H4 (cell line): Measurements from ENCODE around the gene SMAP2. TPM values are rescaled to one million over a fixed set of nuclear protein-coding genes. Genes with fewer than 3 reads are reported as not detected.

ENCODE experiments used
- DNase-seq: peaks from one replicate; pipeline ENCODE4 v3.0.0-alpha.2; 2015; ENCODE audit warnings: low spot score
- total RNA-seq: library from RNA; depleted of rRNA; stranded (reverse); fragments of >200 nt; shearing (Covaris generic); gene quantifications from 2 replicates; pipeline ENCODE4 v1.2.3, GENCODE V29; 2014

The SMAP2 gene
- total RNA-seq, 1 experiment from 2014 or later: 23.1 TPM

DNA sequence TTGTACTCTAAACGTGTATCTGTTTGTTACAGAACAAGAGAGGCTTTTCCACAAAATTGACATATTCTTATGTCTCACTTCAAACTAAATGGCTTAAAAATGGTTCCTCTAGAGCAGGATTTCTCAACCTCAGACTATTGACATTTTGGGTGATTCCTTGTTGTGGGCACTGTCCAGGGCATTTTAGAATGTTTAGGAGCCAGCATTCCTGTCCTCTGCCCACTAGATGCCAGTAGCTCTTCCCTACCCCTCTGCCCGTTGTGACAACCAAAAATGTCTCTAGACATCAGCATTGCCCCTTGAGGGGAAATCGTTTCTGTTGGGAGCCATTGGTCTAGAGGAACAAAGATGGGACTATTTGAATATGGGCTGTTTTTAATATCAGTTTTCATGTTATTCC lies 17.3 kb downstream of the SMAP2 start:
- no peak for DNase-seq

DNA sequence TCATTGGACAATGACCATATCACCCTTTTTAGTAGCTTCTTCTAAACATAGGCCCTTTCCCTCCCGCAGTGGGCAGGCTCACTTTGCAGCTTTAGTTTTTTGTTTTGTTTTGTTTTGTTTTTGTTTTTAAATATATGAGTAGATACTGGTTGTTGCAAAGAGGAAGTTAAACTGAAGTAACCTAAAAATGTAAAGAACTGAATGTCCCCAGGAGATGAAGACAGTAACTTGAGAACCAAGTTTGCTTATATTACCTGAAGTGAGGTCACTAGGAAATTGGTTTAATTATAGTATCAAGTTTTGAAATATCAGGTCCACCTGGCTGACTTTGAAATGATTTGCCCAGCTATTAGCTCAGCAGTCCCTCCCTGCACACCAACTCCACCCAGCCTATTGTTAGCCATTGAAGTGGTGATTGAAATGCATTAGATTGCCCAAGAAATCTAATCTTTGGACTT lies 18.2 kb downstream of the SMAP2 start:
- no peak for DNase-seq

DNA sequence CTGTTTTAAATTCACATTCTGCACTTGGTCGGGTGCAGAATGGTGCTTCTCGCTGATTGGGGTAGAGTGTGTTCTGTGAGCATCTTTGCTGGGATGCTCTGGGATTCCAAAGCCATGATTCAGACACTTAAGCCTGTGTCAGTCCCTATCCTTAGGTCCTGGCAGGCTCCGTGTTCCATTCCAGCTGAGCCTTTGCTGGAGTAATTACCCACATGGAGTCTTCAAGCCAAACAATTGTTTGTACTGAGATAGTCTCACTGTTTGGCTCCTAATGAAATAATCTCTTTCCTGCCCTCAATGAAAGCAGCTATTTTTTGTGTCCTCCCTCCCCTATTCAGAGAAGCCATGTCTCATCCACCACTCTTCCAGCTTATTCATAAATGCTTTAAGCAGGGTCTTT lies 18.7 kb downstream of the SMAP2 start:
- DNase-seq: no peak

DNA sequence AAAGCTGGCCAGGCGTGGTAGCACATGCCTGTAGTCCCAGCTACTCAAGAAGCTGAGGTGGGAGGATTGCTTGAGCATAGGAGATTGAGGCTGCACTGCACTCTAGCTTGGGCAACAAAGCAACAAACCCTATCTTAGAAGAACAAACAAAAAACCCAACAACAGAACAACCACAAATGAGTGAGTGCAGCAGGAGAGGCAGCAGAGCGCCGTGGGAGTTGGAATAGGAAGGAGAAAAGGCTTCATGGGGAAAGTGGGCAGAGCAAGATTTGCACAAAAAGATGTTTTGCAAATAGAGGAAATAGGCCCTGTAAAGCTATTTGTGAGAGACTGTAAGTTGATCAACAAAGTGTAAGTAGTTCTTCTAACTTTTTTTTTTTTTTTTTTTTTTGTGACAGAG lies 19.6 kb downstream of the SMAP2 start:
- no peak for DNase-seq

DNA sequence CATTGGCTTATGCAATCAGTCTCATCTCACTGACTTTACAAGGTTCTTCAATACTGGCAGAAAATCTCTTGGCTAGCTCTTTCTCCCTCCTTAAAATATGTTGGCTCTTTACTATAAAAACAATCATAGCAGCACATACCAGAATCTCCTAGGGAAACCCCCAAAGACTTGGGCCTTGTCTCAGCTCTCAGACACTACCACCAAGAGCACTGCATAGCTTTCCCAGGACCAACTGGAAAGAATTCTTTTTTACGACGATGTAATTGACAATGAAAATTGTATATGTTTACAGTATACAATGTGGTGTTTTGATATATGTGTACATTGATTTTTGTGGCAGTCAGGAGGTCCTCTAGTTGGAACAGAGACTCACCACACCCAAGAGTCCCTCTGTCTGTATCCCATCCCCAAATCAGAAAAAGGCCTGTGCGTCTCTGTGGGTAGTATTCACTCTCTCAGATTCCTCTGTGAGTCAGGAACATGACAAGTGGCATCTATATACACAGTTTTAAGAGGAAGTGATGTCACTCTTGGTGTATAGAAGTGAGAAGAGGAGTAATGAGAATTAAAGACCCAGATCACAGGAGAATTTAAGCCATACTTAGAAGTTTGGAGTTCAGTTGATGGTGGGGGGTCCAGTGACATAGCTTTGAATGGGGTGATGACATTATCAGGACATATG lies 21.1 kb downstream of the SMAP2 start:
- no peak for DNase-seq

DNA sequence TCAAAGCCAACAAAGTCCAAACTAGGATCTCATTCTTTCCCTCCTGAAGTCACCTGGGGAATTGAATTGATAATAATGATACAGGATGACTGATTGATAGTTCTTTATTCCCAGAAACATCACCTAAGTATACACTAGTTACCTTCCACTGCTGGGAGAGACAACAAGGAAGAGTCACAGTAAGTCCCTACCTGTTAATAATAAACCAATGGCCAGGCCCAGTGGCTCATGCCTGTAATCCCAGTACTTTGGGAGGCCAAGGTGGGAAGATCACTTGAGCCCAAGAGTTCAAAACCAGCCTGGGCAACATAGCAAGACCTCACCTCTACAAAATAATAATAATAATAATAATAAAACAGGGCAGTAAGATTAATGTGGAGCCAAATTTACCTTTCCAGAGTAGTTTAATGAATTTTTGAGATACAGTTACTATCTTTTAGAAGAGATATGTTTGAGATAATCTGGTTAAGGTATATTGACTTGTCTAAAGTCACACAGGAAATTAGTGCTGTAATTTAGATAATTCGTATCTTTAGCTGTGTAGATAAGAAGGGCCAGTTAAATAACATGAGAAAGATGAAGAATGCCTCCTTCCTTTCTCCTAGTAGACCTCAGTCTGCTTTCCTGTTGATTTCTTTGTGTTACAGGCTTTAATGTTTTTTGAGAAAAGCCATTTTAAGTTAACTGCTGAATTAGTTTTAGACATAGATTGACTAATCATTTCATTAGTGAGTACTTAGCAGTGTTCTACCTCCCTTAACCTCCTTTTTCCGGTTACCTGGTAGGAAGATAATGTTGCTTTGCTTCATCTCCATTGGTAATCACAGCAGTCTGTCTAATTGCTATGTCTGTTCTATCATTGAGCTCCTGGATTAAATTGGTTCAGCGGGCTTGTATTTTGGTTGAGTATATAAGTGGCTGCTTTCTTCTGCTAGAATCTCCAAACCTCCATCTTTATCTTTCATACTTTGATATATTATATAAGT lies 22.0 kb downstream of the SMAP2 start:
- no peak for DNase-seq

DNA sequence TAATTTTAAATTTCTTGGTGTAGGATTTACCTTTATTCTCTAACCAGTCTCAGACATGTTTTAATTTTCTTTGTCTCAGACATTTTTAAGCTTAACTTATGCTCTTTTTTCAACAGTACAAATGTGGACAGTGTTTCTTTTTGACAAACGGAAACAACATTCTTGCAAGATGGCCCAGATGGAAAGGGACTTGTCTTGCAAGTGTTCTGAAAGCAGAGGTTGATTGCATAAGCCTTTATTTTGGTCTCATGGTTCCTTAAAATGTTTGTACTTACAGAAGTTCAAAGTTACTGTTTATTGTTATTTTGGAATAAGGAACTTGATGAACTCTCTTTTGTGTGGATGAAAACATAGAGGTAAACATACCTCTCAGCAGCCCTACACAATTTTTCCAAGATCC lies 22.9 kb downstream of the SMAP2 start:
- DNase-seq: no peak

DNA sequence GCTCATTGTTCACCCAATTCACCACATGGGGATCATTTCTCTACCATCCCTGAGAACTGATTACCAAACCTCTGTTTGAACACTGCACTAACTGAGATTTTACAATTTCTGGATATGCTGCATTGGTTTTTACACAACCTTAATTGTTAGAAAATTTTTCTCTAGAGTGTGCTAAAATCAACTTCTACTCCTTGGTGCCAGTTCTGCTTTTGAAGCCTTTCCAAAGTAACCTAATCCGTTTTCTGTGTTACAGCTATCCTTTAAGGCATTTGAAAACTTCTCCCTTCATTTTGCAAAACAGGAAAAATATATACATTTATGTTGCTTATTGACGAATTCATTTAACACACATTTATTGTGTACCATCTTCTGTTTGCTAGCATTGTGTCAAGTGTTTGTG lies 23.7 kb downstream of the SMAP2 start:
- DNase-seq: no peak

DNA sequence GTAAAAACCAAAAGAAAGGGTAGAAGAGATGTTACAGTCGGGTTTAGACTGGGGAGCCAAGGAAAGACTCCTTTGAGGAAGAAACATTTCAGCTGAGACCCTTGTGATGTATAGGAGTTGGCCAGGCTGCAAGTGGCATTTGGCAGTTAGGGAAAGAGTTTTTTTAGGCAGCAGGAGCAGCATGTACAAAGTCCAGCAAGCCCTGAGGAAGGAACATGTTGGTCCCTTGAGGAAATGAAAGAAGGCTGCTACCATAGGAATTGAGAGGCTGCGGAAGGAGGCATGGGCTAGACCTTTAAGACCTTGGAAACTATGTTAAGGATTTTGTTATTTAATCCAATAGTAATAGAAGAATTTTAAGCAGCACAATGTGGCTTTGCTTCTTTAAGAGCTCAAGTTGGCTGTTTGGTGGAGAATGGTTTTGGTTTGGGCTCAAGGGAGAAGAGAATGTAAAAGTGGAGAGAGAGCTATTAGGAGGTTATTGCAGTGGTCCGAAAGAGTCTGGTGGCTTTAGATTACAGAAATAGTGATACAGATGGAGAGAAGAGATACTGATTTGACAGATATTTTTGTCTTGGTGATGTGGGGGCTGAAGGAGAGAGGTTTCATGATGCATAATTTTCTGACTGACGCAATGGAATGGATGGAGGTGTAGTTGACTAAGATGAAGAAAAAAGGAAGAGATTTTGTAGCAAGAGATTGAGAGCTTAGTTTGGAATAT lies 26.6 kb downstream of the SMAP2 start:
- DNase-seq: no peak

DNA sequence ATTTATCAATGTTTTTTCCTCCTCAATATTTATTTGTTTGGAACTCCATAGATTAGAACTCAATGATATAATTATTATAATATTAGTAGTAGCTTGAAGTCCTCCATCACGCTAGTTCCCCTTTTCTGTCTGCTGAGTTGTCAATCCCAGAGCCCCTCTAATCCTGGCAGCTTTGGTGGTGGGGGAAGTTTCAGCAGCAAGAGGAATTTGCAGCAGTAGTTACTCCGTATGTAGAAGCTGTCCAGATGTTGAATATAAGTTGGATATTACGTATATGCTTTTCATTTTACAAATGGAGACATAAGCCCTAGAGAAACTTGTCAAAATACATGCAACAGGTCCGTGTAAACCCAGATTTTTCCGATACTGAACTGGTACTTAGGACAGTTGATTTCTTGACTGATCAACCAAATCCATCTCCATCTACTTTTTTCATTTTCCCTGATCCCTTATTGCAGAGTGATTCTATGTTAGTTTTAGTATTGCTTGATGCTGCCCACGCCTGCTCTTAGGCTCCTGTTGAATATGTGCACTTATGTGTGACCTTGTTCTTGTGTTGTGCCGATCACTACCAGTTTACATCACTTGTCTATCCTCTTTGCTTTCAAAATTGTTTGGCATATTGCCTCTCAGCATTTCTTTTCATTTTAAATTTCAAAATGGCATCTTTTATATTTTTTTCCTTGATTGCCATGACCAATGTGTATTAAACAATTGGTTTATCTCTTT lies 28.1 kb downstream of the SMAP2 start:
- no peak for DNase-seq

DNA sequence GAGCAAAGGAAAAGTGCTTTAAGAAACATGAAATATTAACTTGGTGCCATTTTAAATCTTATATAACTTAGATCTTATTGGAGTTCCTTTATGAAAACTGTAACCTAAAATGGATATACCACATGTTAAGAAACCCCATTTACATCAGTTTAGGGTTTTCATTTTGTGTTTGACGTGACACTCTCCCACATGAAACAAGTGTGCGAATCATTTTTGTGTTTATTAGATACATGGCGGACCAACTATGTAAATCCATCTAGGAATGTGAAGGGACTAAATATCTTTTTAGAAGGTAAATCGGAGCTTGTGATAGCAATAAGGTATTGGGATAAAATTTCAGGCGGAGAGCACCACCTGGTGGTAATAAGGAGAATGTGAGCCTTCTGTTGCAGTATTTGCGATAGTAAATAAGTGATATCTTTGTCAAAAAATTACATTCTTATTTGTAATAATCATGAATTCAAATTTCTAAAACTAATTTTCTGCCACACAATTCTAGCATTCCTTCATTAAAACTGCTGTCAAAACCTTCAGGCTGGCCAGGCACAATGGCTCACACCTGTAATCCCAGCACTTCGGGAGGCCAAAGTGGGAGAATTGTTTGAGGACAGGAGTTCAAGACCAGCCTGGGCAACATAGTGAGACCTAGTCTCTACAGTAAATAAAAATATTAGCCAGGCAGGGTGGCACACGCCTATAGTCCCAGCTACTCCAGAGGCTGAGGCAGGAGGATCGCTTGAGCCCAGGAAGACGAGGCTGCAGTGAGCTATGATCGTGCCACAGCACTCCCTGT lies 31.3 kb downstream of the SMAP2 start:
- DNase-seq: peak; percentile 42

DNA sequence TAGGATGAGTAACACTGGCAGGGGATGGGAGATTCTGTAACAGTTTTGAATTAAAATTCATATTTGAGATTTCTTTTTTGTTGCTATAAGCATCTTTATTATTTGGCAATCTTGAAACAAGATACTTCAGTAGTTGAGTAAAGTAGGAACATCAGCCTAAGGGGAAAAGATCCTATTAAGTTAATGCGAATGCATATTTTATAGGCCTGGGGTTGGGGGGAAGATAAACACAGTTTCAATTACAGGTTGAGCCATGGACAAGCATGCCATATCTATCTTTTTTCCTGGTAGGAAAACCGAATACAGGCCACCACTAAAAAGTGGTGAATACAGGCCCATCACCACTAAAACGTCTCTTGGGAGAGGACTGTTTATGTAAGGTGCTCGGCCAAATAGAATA lies 32.3 kb downstream of the SMAP2 start:
- no peak for DNase-seq

DNA sequence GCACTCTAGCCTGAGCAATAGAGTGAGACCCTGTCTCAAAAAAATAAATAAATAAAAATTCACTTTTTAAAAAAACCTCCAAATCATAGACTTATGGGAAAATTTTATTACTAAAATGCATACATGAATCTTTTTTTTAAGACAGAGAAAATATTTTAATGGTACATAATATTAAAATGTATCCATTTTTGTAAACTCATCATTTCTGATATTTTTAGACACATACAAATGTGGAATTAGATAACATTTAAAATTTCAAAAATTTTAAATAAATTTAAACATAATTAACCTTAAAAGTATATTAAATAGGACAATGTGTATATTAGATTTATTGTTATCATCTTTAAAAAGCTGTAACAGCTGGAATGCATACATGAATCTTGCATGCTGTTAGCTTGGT lies 33.9 kb downstream of the SMAP2 start:
- no peak for DNase-seq

DNA sequence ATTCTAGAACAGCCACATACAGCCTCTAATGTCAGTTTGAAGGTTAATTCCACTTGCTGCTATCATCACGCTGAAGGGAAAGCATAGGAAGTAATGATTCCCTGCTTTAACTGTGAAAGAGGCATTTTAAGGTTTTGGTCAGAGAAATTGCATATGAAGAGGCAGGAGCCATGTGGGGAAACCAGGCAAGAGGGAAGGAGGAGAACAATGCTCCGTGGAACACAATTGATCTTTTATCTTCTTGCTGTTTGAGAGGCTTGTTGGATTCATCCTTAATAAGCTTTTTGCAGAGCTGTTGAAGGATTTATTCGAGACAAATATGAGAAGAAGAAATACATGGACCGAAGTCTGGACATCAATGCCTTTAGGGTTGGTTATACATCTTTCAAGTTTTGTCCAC lies 35.9 kb downstream of the SMAP2 start:
- DNase-seq: no peak

DNA sequence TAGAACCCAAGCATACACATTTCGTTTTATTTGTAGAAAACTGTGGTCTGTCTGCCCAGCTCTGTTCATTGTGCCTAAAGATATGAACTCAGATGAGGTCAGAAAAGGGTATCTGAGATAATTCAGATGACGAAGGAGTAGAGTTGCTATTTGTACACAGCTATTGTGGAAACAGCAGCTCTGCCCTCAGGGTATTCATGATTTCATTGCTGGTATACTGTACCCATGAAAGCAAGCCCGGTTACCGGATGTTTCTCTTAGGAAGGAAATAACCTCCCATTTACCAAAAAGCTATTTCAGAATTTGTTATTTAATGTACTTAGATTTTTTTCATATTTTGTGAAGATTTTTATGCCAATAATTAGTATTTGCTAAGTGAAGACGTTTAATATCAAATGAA lies 37.8 kb downstream of the SMAP2 start:
- no peak for DNase-seq

DNA sequence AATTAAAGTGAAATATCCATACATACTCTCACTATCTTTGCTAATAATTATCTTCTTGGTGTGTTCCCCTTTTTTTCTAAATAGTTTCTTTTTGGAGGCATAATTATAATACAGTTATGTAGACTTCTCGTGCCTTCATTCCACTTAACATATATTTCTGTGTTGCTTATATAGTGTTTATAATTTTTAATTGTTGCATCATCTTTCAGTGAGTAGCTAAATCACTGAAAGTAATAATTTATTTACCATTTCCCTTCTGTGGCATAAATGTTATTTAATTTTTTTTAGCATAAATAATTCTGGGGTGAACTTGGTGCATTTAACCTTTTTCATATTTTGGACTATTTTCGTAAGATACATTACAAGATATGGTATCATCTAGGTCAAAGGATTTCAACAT lies 38.3 kb downstream of the SMAP2 start:
- DNase-seq: no peak

DNA sequence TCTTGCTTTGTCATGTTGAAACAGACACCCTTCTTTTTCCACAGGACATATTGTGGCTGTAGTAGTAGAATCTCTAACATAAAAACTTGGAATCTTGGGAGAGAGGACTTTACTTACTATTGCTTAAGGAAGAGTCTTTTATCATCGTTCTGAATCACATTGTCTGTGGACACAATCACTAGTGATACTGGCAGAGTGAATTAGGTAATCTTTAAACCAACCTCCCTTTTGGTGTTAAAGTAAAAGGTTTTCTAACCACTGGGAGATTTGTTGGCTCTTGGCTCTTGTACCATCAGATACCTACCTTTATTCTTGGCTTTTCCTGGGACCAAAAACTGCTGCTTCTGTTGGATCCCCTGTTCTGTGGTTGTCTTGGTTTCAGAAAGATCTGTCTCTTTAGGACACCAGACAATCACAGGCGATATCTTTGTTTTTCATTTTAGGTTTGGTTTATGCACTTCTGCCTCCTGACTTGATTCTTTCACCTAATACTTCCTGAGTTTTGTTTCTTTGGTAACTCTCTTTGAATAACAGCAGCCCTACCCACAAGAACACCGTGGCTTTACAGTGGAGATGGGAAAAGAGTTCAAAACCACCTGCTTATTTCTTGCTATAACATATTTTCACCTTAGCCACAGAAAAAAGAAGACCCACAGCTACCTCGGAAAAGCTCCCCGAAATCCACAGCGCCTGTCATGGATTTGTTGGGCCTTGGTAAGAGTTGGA lies 40.2 kb downstream of the SMAP2 start:
- no peak for DNase-seq

DNA sequence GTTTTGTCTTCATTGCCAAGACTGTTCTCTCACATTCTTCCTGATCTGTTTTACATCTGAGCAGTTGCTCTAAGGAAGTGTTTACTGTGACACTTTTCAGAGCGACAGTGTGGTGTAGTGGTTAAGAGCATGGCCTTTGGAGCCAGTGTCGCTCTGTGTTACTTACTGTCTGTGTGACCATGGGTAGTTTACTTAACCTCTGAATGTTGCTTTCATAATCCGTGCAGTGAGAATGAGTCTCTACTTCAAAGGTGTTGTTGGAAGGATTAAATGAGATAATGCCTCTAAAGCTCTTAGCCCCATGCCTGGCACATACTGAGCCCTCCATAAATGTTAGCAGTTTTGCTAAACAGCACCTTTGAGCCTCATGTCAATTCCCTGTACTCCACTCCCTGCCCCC lies 40.8 kb downstream of the SMAP2 start:
- DNase-seq: no peak

DNA sequence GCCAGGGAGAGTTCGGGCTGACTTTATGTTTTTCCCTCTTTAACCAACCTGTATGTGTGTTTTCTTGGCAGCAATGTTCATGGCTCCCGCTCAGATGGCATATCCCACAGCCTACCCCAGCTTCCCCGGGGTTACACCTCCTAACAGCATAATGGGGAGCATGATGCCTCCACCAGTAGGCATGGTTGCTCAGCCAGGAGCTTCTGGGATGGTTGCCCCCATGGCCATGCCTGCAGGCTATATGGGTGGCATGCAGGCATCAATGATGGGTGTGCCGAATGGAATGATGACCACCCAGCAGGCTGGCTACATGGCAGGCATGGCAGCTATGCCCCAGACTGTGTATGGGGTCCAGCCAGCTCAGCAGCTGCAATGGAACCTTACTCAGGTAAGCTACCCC lies 43.2 kb downstream of the SMAP2 start:
- DNase-seq: no peak
